Colonic mucosa (tissue), 4 donors: ENCODE data around the gene SELP. TPM values are rescaled to one million over a fixed set of nuclear protein-coding genes. Genes with fewer than 3 reads are reported as not detected.

ENCODE experiments used
- DNase-seq: peaks from one replicate; pipeline ENCODE4 v3.0.0-alpha.2; 2020
- H3K27ac ChIP-seq: fragments of 200-600 bp; one replicate; pipeline ENCODE4 v1.8.0; 2021
- H3K27me3 ChIP-seq: fragments of 200-600 bp; one replicate; pipeline ENCODE4 v1.8.0; 2021
- H3K36me3 ChIP-seq: fragments of 200-600 bp; one replicate; pipeline ENCODE4 v1.8.0; 2021
- H3K4me1 ChIP-seq: fragments of 200-600 bp; one replicate; pipeline ENCODE4 v1.8.0; 2021; ENCODE audit warnings: mild to moderate bottlenecking
- H3K4me3 ChIP-seq: fragments of 200-600 bp; one replicate; pipeline ENCODE4 v1.8.0; 2021
- H3K9ac ChIP-seq, 2 donors: one replicate each; pipeline ENCODE4 v1.7.0; 2013; ENCODE audit warnings: control low read depth in 2 of 2, low read depth in 2 of 2, low read length in 2 of 2
- H3K9me3 ChIP-seq: fragments of 200-600 bp; one replicate; pipeline ENCODE4 v1.8.0; 2021
- CTCF ChIP-seq: fragments of 200-600 bp; IDR thresholded peaks from one replicate; pipeline ENCODE4 v1.8.0; 2022; ENCODE audit warnings: antibody characterized with exemption, mild to moderate bottlenecking
- intact Hi-C: fragments of 100-400 bp; cut with DNase I; formaldehyde crosslinking; loops from one replicate; pipeline ENCODE4 v1.14.1; 2022
- total RNA-seq, 2 donors: library from RNA; stranded (reverse); fragmentation: NEBNext Ultra II Directional in 1 of 2; extraction: Animal tissue kit (Norgen Biotek cat#: 25700) in 1 of 2; gene quantifications; one replicate each; pipeline ENCODE4 v1.2.1, GENCODE V29; 2021
- donor health status: healthy.
- donor health status: DM: no; HTN: no; CAD: no.
- donor health status: DM: no; HTN: no; CAD: no.

The SELP gene
- total RNA-seq, 2 donors from 2014 or later: 2.6 to 3.3 TPM

GRCh38 chr1:169538998-169539871, 90.7 kb downstream of the SELP start:
- Histone ChIP-seq H3K4me3 (no peak overlapping the region), H3K27me3 (no peaks in the 10 kb centered on the region), H3K36me3 (no peaks in the 10 kb centered on the region), H3K9ac (no peak overlapping the region), H3K9me3 (no peaks in the 10 kb centered on the region), H3K27ac (no peak overlapping the region), H3K4me1 (no peaks in the 10 kb centered on the region)
- no peak for TF ChIP-seq CTCF
- intact Hi-C loops: no loop called here
- DNase-seq: no peak

Other genes starting within 250 kb of the SELP start
- not detected for gene CCDC181, start 202.7 kb downstream of the SELP start, total RNA-seq
- gene SLC19A2, start 144.2 kb downstream of the SELP start, total RNA-seq: 1 to 10 TPM; 4.9 to 8.0 TPM
- gene F5, start 43.6 kb downstream of the SELP start, total RNA-seq: under 1 TPM; 0.24 to 0.54 TPM
- gene SELL, start 81.5 kb upstream of the SELP start, total RNA-seq: 1 to 10 TPM; 1.5 to 2.2 TPM
- 1 to 10 TPM in 1 of 2 donors, under 1 TPM in 1; 0.20 to 4.0 TPM for gene SELE, start 104.0 kb upstream of the SELP start, total RNA-seq
- gene METTL18, start 164.8 kb upstream of the SELP start, total RNA-seq: 1 to 10 TPM; 4.4 to 6.4 TPM